ENCODE data around the gene CTNNA2.

DNA sequence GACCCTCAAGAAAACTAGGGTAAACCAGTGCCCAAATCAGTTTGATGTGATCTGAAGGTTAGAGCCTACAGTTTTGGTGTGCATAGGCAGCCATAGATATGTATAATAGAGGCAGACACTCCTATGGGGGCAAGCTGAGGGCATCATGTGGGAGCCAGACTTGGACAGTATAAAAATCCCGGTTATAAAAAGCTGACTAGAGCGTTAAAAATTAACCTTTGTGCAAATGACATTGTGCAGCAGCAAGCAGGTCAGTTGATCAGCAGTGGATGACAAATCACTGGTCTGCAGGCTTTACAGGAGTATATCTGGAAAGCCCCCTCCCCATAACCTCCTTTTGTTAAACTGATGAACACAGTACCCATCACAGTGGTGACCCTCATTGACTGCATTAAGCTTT, 107.8 kb downstream of the CTNNA2 start:
- TF ChIP-seq, protein P1, sequence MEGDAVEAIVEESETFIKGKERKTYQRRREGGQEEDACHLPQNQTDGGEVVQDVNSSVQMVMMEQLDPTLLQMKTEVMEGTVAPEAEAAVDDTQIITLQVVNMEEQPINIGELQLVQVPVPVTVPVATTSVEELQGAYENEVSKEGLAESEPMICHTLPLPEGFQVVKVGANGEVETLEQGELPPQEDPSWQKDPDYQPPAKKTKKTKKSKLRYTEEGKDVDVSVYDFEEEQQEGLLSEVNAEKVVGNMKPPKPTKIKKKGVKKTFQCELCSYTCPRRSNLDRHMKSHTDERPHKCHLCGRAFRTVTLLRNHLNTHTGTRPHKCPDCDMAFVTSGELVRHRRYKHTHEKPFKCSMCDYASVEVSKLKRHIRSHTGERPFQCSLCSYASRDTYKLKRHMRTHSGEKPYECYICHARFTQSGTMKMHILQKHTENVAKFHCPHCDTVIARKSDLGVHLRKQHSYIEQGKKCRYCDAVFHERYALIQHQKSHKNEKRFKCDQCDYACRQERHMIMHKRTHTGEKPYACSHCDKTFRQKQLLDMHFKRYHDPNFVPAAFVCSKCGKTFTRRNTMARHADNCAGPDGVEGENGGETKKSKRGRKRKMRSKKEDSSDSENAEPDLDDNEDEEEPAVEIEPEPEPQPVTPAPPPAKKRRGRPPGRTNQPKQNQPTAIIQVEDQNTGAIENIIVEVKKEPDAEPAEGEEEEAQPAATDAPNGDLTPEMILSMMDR (IDR thresholded peaks at IDR 0.05 in 2 of 3, conservative IDR thresholded peaks at IDR 0.05 in 1 of 3; ENCODE audit: insufficient read depth in 2 of 3, low read depth in 1 of 3, low read length in 3 of 3) = no peak
- TF ChIP-seq CREB3 (tag; conservative IDR thresholded peaks at IDR 0.05; ENCODE audit: low read depth) (no peak), GATA2 (CRISPR knock-in tag; IDR thresholded peaks at IDR 0.05) (no peak)

Measured in K562 (cell line).